PC-3 (cell line): ENCODE measurements around the gene RAB1A.

Source experiments
- EZH2 ChIP-seq: fragments of 300-600 bp; sonication (generic); IDR thresholded peaks from one replicate; pipeline ENCODE4 v1.6.1; 2017; ENCODE audit warnings: antibody characterized with exemption, mild to moderate bottlenecking, low read length; ENCODE audit not compliant: unreplicated experiment
- EZH2phosphoT487 ChIP-seq: fragments of 300-600 bp; sonication (generic); IDR thresholded peaks from 2 replicates; pipeline ENCODE4 v1.6.1; 2018; ENCODE audit warnings: mild to moderate bottlenecking, antibody characterized with exemption, low read length, borderline replicate concordance
- TF ChIP-seq, protein P1 (sequence below): fragments of 300-600 bp; sonication (generic); conservative IDR thresholded peaks from 2 replicates; pipeline ENCODE4 v1.5.1; 2017; ENCODE audit warnings: antibody characterized with exemption, low read depth, mild to moderate bottlenecking, low read length

DNA sequence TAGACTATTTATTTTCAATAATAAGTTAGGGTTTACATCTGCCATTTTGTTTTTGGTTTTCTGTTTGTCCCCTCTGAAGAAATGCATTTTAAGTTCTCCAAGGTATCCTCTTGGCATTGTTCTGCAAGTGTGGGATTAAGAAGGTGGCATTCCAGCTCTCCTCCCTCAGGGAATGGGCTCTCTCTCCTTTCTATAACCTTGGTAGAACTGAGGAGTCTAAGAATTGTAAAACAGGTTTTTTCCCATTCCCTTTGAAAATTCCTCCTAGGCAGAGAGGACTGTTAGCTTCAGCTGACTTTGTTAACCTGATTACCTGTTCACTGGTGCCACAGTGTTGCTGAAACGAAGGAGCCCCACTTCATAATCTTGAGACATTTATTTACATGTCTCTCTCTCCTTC lies 26.1 kb upstream of the RAB1A start:
- TF ChIP-seq, protein P1, sequence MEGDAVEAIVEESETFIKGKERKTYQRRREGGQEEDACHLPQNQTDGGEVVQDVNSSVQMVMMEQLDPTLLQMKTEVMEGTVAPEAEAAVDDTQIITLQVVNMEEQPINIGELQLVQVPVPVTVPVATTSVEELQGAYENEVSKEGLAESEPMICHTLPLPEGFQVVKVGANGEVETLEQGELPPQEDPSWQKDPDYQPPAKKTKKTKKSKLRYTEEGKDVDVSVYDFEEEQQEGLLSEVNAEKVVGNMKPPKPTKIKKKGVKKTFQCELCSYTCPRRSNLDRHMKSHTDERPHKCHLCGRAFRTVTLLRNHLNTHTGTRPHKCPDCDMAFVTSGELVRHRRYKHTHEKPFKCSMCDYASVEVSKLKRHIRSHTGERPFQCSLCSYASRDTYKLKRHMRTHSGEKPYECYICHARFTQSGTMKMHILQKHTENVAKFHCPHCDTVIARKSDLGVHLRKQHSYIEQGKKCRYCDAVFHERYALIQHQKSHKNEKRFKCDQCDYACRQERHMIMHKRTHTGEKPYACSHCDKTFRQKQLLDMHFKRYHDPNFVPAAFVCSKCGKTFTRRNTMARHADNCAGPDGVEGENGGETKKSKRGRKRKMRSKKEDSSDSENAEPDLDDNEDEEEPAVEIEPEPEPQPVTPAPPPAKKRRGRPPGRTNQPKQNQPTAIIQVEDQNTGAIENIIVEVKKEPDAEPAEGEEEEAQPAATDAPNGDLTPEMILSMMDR: no peak
- TF ChIP-seq EZH2 (no peak), EZH2phosphoT487 (no peak)
